HCT116 (cell line): ENCODE measurements around the gene MYLK4.

ENCODE experiments used
- CBX3 ChIP-seq: IDR thresholded peaks from 2 replicates; pipeline ENCODE4 v1.6.1; 2012; ENCODE audit warnings: low read depth
- CEBPB ChIP-seq: IDR thresholded peaks from 2 replicates; pipeline ENCODE4 v1.6.1; 2012; ENCODE audit warnings: low read depth
- CTCF ChIP-seq, 3 experiments: fragments of 200-600 bp in 1 of 3; sonication (generic) in 1 of 3; IDR thresholded peaks in 2 of 3; conservative IDR thresholded peaks in 1 of 3; 2 replicates each; pipeline ENCODE4 v1.5.1; 2012 to 2017; ENCODE audit warnings: low read depth in 2 of 3, low read length in 2 of 3, antibody characterized with exemption in 1 of 3, borderline replicate concordance in 1 of 3, control low read depth in 1 of 3, mild to moderate bottlenecking in 1 of 3, mixed read lengths in 1 of 3, mixed run types in 1 of 3, moderate library complexity in 1 of 3; ENCODE audit not compliant: insufficient read depth in 1 of 3
- EGR1 ChIP-seq: IDR thresholded peaks from 2 replicates; pipeline ENCODE4 v1.6.1; 2012; ENCODE audit warnings: low read depth
- FOSL1 ChIP-seq: IDR thresholded peaks from 2 replicates; pipeline ENCODE4 v1.6.1; 2012; ENCODE audit warnings: low read depth
- MAX ChIP-seq: IDR thresholded peaks from 2 replicates; pipeline ENCODE4 v1.6.1; 2012
- POLR2A ChIP-seq: IDR thresholded peaks from 2 replicates; pipeline ENCODE4 v1.7.0; 2011; ENCODE audit warnings: borderline replicate concordance; ENCODE audit not compliant: insufficient read depth, insufficient read length; ENCODE audit errors: extremely low read depth
- POLR2AphosphoS5 ChIP-seq: IDR thresholded peaks from 2 replicates; pipeline ENCODE4 v1.6.1; 2011; ENCODE audit warnings: mild to moderate bottlenecking, low read depth, low read length, moderate library complexity
- RAD21 ChIP-seq: IDR thresholded peaks from 2 replicates; pipeline ENCODE4 v1.6.1; 2012; ENCODE audit warnings: low read depth, mild to moderate bottlenecking
- SP1 ChIP-seq: IDR thresholded peaks from 2 replicates; pipeline ENCODE4 v1.6.1; 2012; ENCODE audit warnings: low read depth
- SRF ChIP-seq: IDR thresholded peaks from 2 replicates; pipeline ENCODE4 v1.6.1; 2012; ENCODE audit warnings: low read depth
- TCF7L2 ChIP-seq: IDR thresholded peaks from 2 replicates; pipeline ENCODE4 v1.7.0; 2011; ENCODE audit warnings: borderline replicate concordance, inconsistent platforms; ENCODE audit not compliant: insufficient read depth, insufficient read length; ENCODE audit errors: extremely low read depth
- TF ChIP-seq, protein P1 (sequence below): IDR thresholded peaks from 2 replicates; pipeline ENCODE4 v1.6.1; 2012

- TF ChIP-seq CTCF (IDR thresholded peaks at IDR 0.05 in 2 of 3, conservative IDR thresholded peaks at IDR 0.05 in 1 of 3; ENCODE audit: borderline replicate concordance in 1 of 3, insufficient read depth in 1 of 3, low read depth in 2 of 3, low read length in 2 of 3) = no peak
- TF ChIP-seq, protein P1, sequence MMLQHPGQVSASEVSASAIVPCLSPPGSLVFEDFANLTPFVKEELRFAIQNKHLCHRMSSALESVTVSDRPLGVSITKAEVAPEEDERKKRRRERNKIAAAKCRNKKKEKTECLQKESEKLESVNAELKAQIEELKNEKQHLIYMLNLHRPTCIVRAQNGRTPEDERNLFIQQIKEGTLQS = no peak
- no peak for TF ChIP-seq CEBPB
- TF ChIP-seq MAX = no peak
- TF ChIP-seq SP1 = no peak
- TF ChIP-seq POLR2A = no peak
- TF ChIP-seq SRF = no peak
- TF ChIP-seq EGR1 = no peak
- no peak for TF ChIP-seq FOSL1
- no peak for TF ChIP-seq TCF7L2
- TF ChIP-seq CBX3 = no peak
- no peak for TF ChIP-seq POLR2AphosphoS5
- no peak for TF ChIP-seq RAD21
Observed at GRCh38 chr6:2617729-2618128, 133.0 kb downstream of the MYLK4 start.
